Measurements from ENCODE around the gene JARID2. TPM values are rescaled to one million over a fixed set of nuclear protein-coding genes. Genes with fewer than 3 reads are reported as not detected.

JARID2 gene
- total and polyA plus RNA-seq, 8 donors, result 2.4 to 42.6 (median 11.5) TPM

DNA sequence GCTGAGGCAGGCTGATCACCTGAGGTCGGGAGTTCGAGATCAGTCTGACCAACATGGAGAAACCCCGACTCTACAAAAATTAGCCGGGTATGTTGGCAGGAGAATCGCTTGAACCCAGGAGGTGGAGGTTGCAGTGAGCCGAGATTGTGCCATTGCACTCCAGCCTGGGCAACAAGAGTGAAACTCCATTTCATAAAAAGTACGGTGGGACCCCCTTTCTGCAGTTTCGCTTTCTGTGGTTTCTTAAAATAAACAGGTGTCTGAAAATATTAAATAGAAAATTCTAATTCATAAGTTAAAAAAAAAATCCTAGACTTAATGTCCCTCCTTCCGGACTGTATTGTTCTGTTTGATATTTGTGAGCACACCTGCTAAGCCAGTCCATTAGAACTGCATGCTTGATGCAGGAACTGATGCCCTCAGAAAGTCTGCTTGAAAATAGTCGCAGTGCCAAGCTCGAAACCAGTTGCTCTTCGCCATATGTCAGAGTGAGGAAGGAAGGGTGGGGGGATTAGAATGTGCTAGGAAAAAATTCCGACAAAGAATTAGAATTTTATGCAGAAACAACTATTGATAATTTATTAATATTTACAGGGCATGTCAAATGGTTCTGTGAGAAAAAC, 85.9 kb downstream of the JARID2 start:
- TF ChIP-seq, protein P1, sequence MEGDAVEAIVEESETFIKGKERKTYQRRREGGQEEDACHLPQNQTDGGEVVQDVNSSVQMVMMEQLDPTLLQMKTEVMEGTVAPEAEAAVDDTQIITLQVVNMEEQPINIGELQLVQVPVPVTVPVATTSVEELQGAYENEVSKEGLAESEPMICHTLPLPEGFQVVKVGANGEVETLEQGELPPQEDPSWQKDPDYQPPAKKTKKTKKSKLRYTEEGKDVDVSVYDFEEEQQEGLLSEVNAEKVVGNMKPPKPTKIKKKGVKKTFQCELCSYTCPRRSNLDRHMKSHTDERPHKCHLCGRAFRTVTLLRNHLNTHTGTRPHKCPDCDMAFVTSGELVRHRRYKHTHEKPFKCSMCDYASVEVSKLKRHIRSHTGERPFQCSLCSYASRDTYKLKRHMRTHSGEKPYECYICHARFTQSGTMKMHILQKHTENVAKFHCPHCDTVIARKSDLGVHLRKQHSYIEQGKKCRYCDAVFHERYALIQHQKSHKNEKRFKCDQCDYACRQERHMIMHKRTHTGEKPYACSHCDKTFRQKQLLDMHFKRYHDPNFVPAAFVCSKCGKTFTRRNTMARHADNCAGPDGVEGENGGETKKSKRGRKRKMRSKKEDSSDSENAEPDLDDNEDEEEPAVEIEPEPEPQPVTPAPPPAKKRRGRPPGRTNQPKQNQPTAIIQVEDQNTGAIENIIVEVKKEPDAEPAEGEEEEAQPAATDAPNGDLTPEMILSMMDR (IDR thresholded peaks at IDR 0.05), result no peak
- no peak for TF ChIP-seq EP300 (IDR thresholded peaks at IDR 0.05)
- TF ChIP-seq POLR2A (IDR thresholded peaks at IDR 0.05), result no peak
- TF ChIP-seq POLR2AphosphoS5 (IDR thresholded peaks at IDR 0.05), result no peak
- Histone ChIP-seq H3K27me3 (no peaks in the 10 kb centered on the region), H3K36me3 (no peaks in the 10 kb centered on the region), H3K4me1 (peaks cover 6 to 72% (median 33%) of the 10 kb centered on the region in 4 donors), H3K4me3 (no peak overlapping the region), H3K9me3 (no peaks in the 10 kb centered on the region), H3K27ac (no peak overlapping the region)
- DNase-seq, result no peak
- intact Hi-C loops (cut with DNase I; ENCODE audit: low total_unique reads), result no loop called here
- 81 to 90% (median 87%) methylated on average over 13 of the region's 13 CpGs for WGBS, 5 donors

GRCh38 chr6:15332446-15332845, 86.6 kb downstream of the JARID2 start:
- Histone ChIP-seq H3K4me3 (no peak overlapping the region), H3K36me3 (no peaks in the 10 kb centered on the region), H3K27me3 (no peaks in the 10 kb centered on the region), H3K9me3 (no peaks in the 10 kb centered on the region), H3K4me1 (peaks cover 2 to 72% (median 28%) of the 10 kb centered on the region in 4 donors), H3K27ac (no peak overlapping the region)
- no peak for DNase-seq
- TF ChIP-seq EP300 (IDR thresholded peaks at IDR 0.05) (no peak), POLR2A (IDR thresholded peaks at IDR 0.05) (no peak), POLR2AphosphoS5 (IDR thresholded peaks at IDR 0.05) (no peak)
- TF ChIP-seq, protein P1 (IDR thresholded peaks at IDR 0.05), result no peak
- intact Hi-C loops (cut with DNase I; ENCODE audit: low total_unique reads), result no loop called here
- 68 to 80% (median 76%) methylated on average over 2 of the region's 2 CpGs for WGBS, 5 donors

- intact Hi-C loops (cut with DNase I; ENCODE audit: low total_unique reads), result no loop called here
Measured at GRCh38 chr6:15335385-15335784, 89.5 kb downstream of the JARID2 start.

DNA sequence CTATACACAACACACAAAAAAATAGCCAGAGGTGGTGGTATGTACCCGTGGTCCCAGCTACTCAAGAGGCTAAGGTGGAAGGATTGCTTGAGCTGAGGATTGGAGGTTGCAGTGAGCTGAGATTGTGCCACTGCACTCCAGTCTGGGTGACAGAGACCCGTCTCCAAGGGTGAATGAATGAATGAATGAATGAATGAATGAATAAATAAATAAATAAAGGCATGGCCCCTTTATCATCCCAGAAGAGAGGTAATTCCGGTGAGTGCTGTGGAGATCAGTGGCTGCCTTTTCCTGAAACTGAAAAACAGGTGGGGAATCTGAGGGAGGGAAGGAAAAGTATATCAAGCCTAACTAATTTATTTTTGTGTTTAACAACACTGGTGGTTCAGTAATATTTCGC, 90.0 kb downstream of the JARID2 start:
- 84 to 89% (median 88%) methylated on average over 4 of the region's 4 CpGs for WGBS, 5 donors
- TF ChIP-seq, protein P1 (IDR thresholded peaks at IDR 0.05), result no peak
- no peak for TF ChIP-seq POLR2AphosphoS5 (IDR thresholded peaks at IDR 0.05)
- no peak for TF ChIP-seq POLR2A (IDR thresholded peaks at IDR 0.05)
- no peak for TF ChIP-seq EP300 (IDR thresholded peaks at IDR 0.05)
- intact Hi-C loops (cut with DNase I; ENCODE audit: low total_unique reads), result no loop called here
- no peak for DNase-seq
- H3K27ac ChIP-seq, result no peak overlapping the region
- no peaks in the 10 kb centered on the region for H3K36me3 ChIP-seq
- no peaks in the 10 kb centered on the region for H3K9me3 ChIP-seq
- no peaks in the 10 kb centered on the region for H3K27me3 ChIP-seq
- H3K4me3 ChIP-seq, result no peak overlapping the region
- peaks cover 14 to 72% (median 34%) of the 10 kb centered on the region in 4 donors for H3K4me1 ChIP-seq

More at GRCh38 chr6:15335385-15335784, 89.5 kb downstream of the JARID2 start:
- Histone ChIP-seq H3K36me3 (no peaks in the 10 kb centered on the region), H3K27me3 (no peaks in the 10 kb centered on the region), H3K9me3 (no peaks in the 10 kb centered on the region), H3K27ac (no peak overlapping the region), H3K4me3 (no peak overlapping the region), H3K4me1 (peaks cover 14 to 72% (median 34%) of the 10 kb centered on the region in 4 donors)
- TF ChIP-seq, protein P1 (IDR thresholded peaks at IDR 0.05), result no peak
- DNase-seq, result no peak
